BLaER1 treated with 17β-estradiol and CSF1 and Interleukin-3, amounts not matched to agents 10 nM and 100 nM (cell line): Measurements from ENCODE around the gene CCR3.

ENCODE experiments used
- H3K27ac ChIP-seq, 11 experiments: shearing (Covaris generic); formaldehyde crosslinking; 2 replicates each; pipeline ENCODE4 v1.8.1; 2022
- H3K27me3 ChIP-seq, 11 experiments: shearing (Covaris generic); formaldehyde crosslinking; 2 replicates each; pipeline ENCODE4 v1.8.1; 2022
- H3K36me3 ChIP-seq, 11 experiments: shearing (Covaris generic); formaldehyde crosslinking; 2 replicates each; pipeline ENCODE4 v1.8.1; 2022
- H3K4me1 ChIP-seq, 10 experiments: shearing (Covaris generic); formaldehyde crosslinking; 2 replicates each; pipeline ENCODE4 v1.8.1; 2022
- H3K4me2 ChIP-seq, 11 experiments: shearing (Covaris generic); formaldehyde crosslinking; 2 replicates each; pipeline ENCODE4 v1.8.1; 2022
- H3K4me3 ChIP-seq, 10 experiments: shearing (Covaris generic); formaldehyde crosslinking; 2 replicates each; pipeline ENCODE4 v1.8.1; 2022
- H3K9ac ChIP-seq, 11 experiments: shearing (Covaris generic); formaldehyde crosslinking; 2 replicates each; pipeline ENCODE4 v1.8.1; 2022
- H3K9me3 ChIP-seq, 11 experiments: shearing (Covaris generic); formaldehyde crosslinking; replicated peaks in 1 of 11; 2 replicates each; pipeline ENCODE4 v1.8.1; 2022
- H4K20me1 ChIP-seq, 11 experiments: shearing (Covaris generic); formaldehyde crosslinking; 2 replicates each; pipeline ENCODE4 v1.8.1; 2022
- Cebpa-rat ChIP-seq, 11 experiments: shearing (Covaris generic); IDR thresholded peaks; 2 replicates each; pipeline ENCODE4 v1.8.1; 2022

The CCR3 gene

GRCh38 chr3:46269556-46269955, 27.3 kb downstream of the CCR3 start:
- H3K4me2 ChIP-seq, result no peak overlapping the region
- peaks cover 0 to 33% (median 0%) of the 10 kb centered on the region in 10 experiments; a peak in 8 of 20 replicates for H3K4me1 ChIP-seq
- H3K36me3 ChIP-seq, result no peaks in the 10 kb centered on the region
- no peak overlapping the region for H3K27ac ChIP-seq
- TF ChIP-seq Cebpa-rat (IDR thresholded peaks at IDR 0.05), result no peak
- H3K27me3 ChIP-seq, result no peaks in the 10 kb centered on the region
- no peaks in the 10 kb centered on the region for H4K20me1 ChIP-seq
- peaks cover 0 to 13% (median 0%) of the 10 kb centered on the region in 11 experiments; a peak in 2 of 22 replicates for H3K9me3 ChIP-seq
- H3K9ac ChIP-seq, result no peak overlapping the region
- no peak overlapping the region for H3K4me3 ChIP-seq

GRCh38 chr3:46270474-46270873, 28.2 kb downstream of the CCR3 start:
- no peak for TF ChIP-seq Cebpa-rat (IDR thresholded peaks at IDR 0.05)
- Histone ChIP-seq H3K27me3 (no peaks in the 10 kb centered on the region), H3K9ac (no peak overlapping the region), H4K20me1 (no peaks in the 10 kb centered on the region), H3K36me3 (no peaks in the 10 kb centered on the region), H3K4me2 (no peak overlapping the region), H3K4me3 (no peak overlapping the region), H3K9me3 (peaks cover 0 to 13% (median 0%) of the 10 kb centered on the region in 11 experiments; a peak in 2 of 22 replicates), H3K27ac (no peak overlapping the region), H3K4me1 (peaks cover 0 to 33% (median 0%) of the 10 kb centered on the region in 10 experiments; a peak in 8 of 20 replicates)

- no peak overlapping the region for H3K4me2 ChIP-seq
- no peaks in the 10 kb centered on the region for H3K27me3 ChIP-seq
- H3K36me3 ChIP-seq, result no peaks in the 10 kb centered on the region
- peaks cover 0 to 30% (median 0%) of the 10 kb centered on the region in 10 experiments; a peak in 8 of 20 replicates for H3K4me1 ChIP-seq
- H3K4me3 ChIP-seq, result no peak overlapping the region
- TF ChIP-seq Cebpa-rat (IDR thresholded peaks at IDR 0.05), result no peak
- peaks cover 0 to 13% (median 0%) of the 10 kb centered on the region in 11 experiments; a peak in 2 of 22 replicates for H3K9me3 ChIP-seq
- H3K9ac ChIP-seq, result no peak overlapping the region
- no peak overlapping the region for H3K27ac ChIP-seq
- H4K20me1 ChIP-seq, result no peaks in the 10 kb centered on the region
These were observed 29.0 kb downstream of the CCR3 start for GRCh38 chr3:46271209-46271745.

- no peaks in the 10 kb centered on the region for H4K20me1 ChIP-seq
- H3K36me3 ChIP-seq, result no peaks in the 10 kb centered on the region
- H3K9me3 ChIP-seq, result peaks cover 0 to 20% (median under 1%) of the 10 kb centered on the region in 11 experiments; a peak in 6 of 22 replicates
- peak overlapping the region in 3 of 11 experiments; percentile 16 to 34 (median 32); a peak in 3 of 22 replicates for H3K4me2 ChIP-seq
- H3K27ac ChIP-seq, result no peak overlapping the region
- no peak overlapping the region for H3K4me3 ChIP-seq
- H3K27me3 ChIP-seq, result no peaks in the 10 kb centered on the region
- H3K4me1 ChIP-seq, result peaks cover 0 to 29% (median 0%) of the 10 kb centered on the region in 10 experiments; a peak in 8 of 20 replicates
- TF ChIP-seq Cebpa-rat (IDR thresholded peaks at IDR 0.05), result no peak
- no peak overlapping the region for H3K9ac ChIP-seq
These were observed 29.8 kb downstream of the CCR3 start for GRCh38 chr3:46272028-46272451.

- Histone ChIP-seq H4K20me1 (no peaks in the 10 kb centered on the region), H3K27ac (no peak overlapping the region), H3K36me3 (0 out of 22 replicates have a peak, but pooled peaks cover 0 to 6% (median 0%) of the 10 kb centered on the region in 11 experiments), H3K27me3 (no peaks in the 10 kb centered on the region), H3K9ac (no peak overlapping the region), H3K4me1 (peaks cover 0 to 25% (median 0%) of the 10 kb centered on the region in 10 experiments; a peak in 6 of 20 replicates), H3K4me2 (peak overlapping the region in 2 of 11 experiments; percentile 3 to 10; a peak in 1 of 22 replicates), H3K9me3 (peaks cover 27 to 55% (median 36%) of the 10 kb centered on the region in 11 experiments), H3K4me3 (no peak overlapping the region)
- TF ChIP-seq Cebpa-rat (IDR thresholded peaks at IDR 0.05), result no peak
These were observed 34.3 kb downstream of the CCR3 start for GRCh38 chr3:46276497-46277099.

- no peak overlapping the region for H3K4me3 ChIP-seq
- H4K20me1 ChIP-seq, result no peaks in the 10 kb centered on the region
- H3K4me2 ChIP-seq, result peak overlapping the region in 1 of 11 experiments; percentile 3; a peak in 1 of 22 replicates
- no peak for TF ChIP-seq Cebpa-rat (IDR thresholded peaks at IDR 0.05)
- H3K27ac ChIP-seq, result no peak overlapping the region
- 0 out of 22 replicates have a peak, but pooled peaks cover 0 to 6% (median 0%) of the 10 kb centered on the region in 11 experiments for H3K36me3 ChIP-seq
- H3K4me1 ChIP-seq, result peaks cover 0 to 19% (median 0%) of the 10 kb centered on the region in 10 experiments; a peak in 6 of 20 replicates
- H3K27me3 ChIP-seq, result no peaks in the 10 kb centered on the region
- H3K9ac ChIP-seq, result no peak overlapping the region
- peaks cover 27 to 52% (median 36%) of the 10 kb centered on the region in 11 experiments for H3K9me3 ChIP-seq
These were observed 35.2 kb downstream of the CCR3 start for GRCh38 chr3:46277476-46277875.

GRCh38 chr3:46278816-46279672, 36.8 kb downstream of the CCR3 start:
- Histone ChIP-seq H3K4me1 (peaks cover 0 to 31% (median 13%) of the 10 kb centered on the region in 10 experiments; a peak in 14 of 20 replicates), H3K36me3 (0 out of 22 replicates have a peak, but pooled peaks cover 0 to 6% (median 0%) of the 10 kb centered on the region in 11 experiments), H3K4me2 (no peak overlapping the region), H4K20me1 (no peaks in the 10 kb centered on the region), H3K9me3 (peaks cover 27 to 43% (median 36%) of the 10 kb centered on the region in 11 experiments), H3K27ac (no peak overlapping the region), H3K27me3 (no peaks in the 10 kb centered on the region), H3K9ac (no peak overlapping the region), H3K4me3 (no peak overlapping the region)
- no peak for TF ChIP-seq Cebpa-rat (IDR thresholded peaks at IDR 0.05)

GRCh38 chr3:46280105-46280797, 38.0 kb downstream of the CCR3 start:
- H3K9me3 ChIP-seq, result peaks cover 27 to 43% (median 36%) of the 10 kb centered on the region in 11 experiments
- TF ChIP-seq Cebpa-rat (IDR thresholded peaks at IDR 0.05), result no peak
- H4K20me1 ChIP-seq, result no peaks in the 10 kb centered on the region
- H3K36me3 ChIP-seq, result 0 out of 22 replicates have a peak, but pooled peaks cover 0 to 6% (median 0%) of the 10 kb centered on the region in 11 experiments
- peaks cover 0 to 41% (median 15%) of the 10 kb centered on the region in 10 experiments; a peak in 14 of 20 replicates for H3K4me1 ChIP-seq
- H3K27ac ChIP-seq, result no peak overlapping the region
- H3K9ac ChIP-seq, result no peak overlapping the region
- no peaks in the 10 kb centered on the region for H3K27me3 ChIP-seq
- no peak overlapping the region for H3K4me3 ChIP-seq
- no peak overlapping the region for H3K4me2 ChIP-seq
